ENCODE results near the gene METTL25.

DNA sequence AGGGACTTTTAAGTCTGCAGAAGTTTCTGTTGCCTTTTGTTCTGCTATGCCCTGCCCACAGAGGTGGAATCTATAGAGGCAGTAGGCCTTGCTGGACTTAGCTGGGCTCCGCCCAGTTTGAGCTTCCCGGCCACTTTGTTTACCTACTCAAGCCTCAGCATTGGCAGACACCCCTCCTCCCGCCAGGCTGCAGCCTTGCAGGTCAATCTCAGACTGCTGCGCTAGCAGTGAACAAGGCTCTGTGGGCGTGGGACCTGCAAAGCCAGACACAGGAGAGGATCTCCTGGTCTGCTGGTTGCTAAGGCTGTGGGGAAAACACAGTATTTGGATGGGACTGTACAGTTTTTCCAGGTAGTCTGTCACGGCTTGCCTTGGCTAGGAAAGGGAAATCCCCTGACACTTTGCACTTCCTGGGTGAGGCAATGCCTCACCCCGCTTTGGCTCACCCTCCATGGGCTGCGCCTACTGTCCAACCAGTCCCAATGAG lies 43.9 kb upstream of the METTL25 start:
- TF ChIP-seq CTCF (IDR thresholded peaks at IDR 0.05) = no peak
- TF ChIP-seq POLR2A (IDR thresholded peaks at IDR 0.05) = no peak
